Panc1 (cell line): ENCODE measurements around the gene ACCSL. TPM values are rescaled to one million over a fixed set of nuclear protein-coding genes. Genes with fewer than 3 reads are reported as not detected.

Experiments used
- ATAC-seq: fragments of 200-7000 bp; cut with Tn5 transposase; 2 replicates; pipeline ENCODE4 v1.9.1; 2020; ENCODE audit warnings: mild to moderate bottlenecking, moderate library complexity
- BruUV-seq: library from RNA; stranded (reverse); fragments of 400-500 nt; replicated peaks from 2 replicates; lab custom pipeline; 2021; lab: Mats Ljungman, UMichigan
- CTCF ChIA-PET: fragments of 300-600 bp; sonication (Branson Sonifier 250); formaldehyde crosslinking; loops from one replicate; lab custom pipeline; 2022; ENCODE audit warnings: antibody characterized with exemption; lab: Charles Lee
- POLR2A ChIA-PET: fragments of 300-600 bp; sonication (Branson Sonifier 250); formaldehyde crosslinking; loops from one replicate; lab custom pipeline; 2022; ENCODE audit warnings: antibody characterized with exemption; lab: Charles Lee
- DNase-seq: peaks from one replicate; pipeline ENCODE4 v3.0.0-alpha.2; 2010; ENCODE audit warnings: low read depth, low spot score
- H3K27ac ChIP-seq: 2 replicates; pipeline ENCODE4 v1.5.1; 2011; ENCODE audit warnings: mild to moderate bottlenecking, low read length, inconsistent platforms
- H3K27me3 ChIP-seq: fragments of 200-500 bp; sonication (Bioruptor generic); 2 replicates; pipeline ENCODE4 v1.6.0; 2014; ENCODE audit warnings: low read length, inconsistent platforms; ENCODE audit not compliant: control insufficient read depth, insufficient read depth
- H3K36me3 ChIP-seq: fragments of 200-500 bp; sonication (Bioruptor generic); 2 replicates; pipeline ENCODE4 v1.5.1; 2014; ENCODE audit warnings: inconsistent platforms, mild to moderate bottlenecking, low read length, moderate library complexity; ENCODE audit not compliant: control insufficient read depth, insufficient read depth
- H3K4me1 ChIP-seq: 2 replicates; pipeline ENCODE4 v1.5.1; 2011; ENCODE audit warnings: inconsistent platforms, mild to moderate bottlenecking, low read length, moderate library complexity; ENCODE audit not compliant: control insufficient read depth, insufficient read depth
- H3K4me3 ChIP-seq, 2 experiments: 2 replicates each; pipeline ENCODE4 v1.5.1; 2011 to 2012; ENCODE audit warnings: low read depth in 2 of 2, low read length in 2 of 2, mild to moderate bottlenecking in 2 of 2, inconsistent platforms in 1 of 2, moderate library complexity in 1 of 2
- H3K9me3 ChIP-seq: fragments of 200-500 bp; sonication (Bioruptor generic); 2 replicates; pipeline ENCODE4 v1.5.1; 2014; ENCODE audit warnings: low read depth, mild to moderate bottlenecking, inconsistent platforms, low read length, moderate library complexity; ENCODE audit not compliant: control insufficient read depth, insufficient read depth
- POLR2AphosphoS5 ChIP-seq: IDR thresholded peaks from 2 replicates; pipeline ENCODE4 v1.6.1; 2012; ENCODE audit warnings: mild to moderate bottlenecking, low read depth, low read length, moderate library complexity
- SIN3A ChIP-seq: IDR thresholded peaks from 2 replicates; pipeline ENCODE4 v1.6.1; 2012; ENCODE audit warnings: low read depth, mild to moderate bottlenecking, low read length, moderate library complexity, borderline replicate concordance; ENCODE audit not compliant: insufficient read depth
- TCF7L2 ChIP-seq: IDR thresholded peaks from 2 replicates; pipeline ENCODE4 v1.6.1; 2011; ENCODE audit warnings: mild to moderate bottlenecking, low read depth, low read length, inconsistent platforms
- in situ Hi-C: cut with HindIII; loops from 2 replicates; pipeline ENCODE4 v1.10.0; 2016; ENCODE audit warnings: low sequenced_read_pairs, low pct_unique_long_range_greater_than_20kb
- intact Hi-C: fragments of 100-400 bp; cut with micrococcal nuclease; formaldehyde crosslinking; loops from one replicate; pipeline ENCODE4 v1.10.0; 2022; ENCODE audit not compliant: unreplicated experiment
- total RNA-seq: library from RNA; stranded (reverse); gene quantifications from one replicate; pipeline ENCODE4 v1.2.1, GENCODE V29; 2021; ENCODE audit not compliant: unreplicated experiment
- TF ChIP-seq, protein P1 (sequence below): fragments of 450-650 bp; IDR thresholded peaks from 2 replicates; pipeline ENCODE4 v1.5.1; 2017; ENCODE audit warnings: mild to moderate bottlenecking
- TF ChIP-seq, protein P2 (sequence below), 2 experiments: IDR thresholded peaks; 2 replicates each; pipeline ENCODE4 v1.6.1; 2011 to 2012; ENCODE audit warnings: low read depth in 2 of 2, control low read depth in 1 of 2, low read length in 1 of 2, mild to moderate bottlenecking in 1 of 2, moderate library complexity in 1 of 2; ENCODE audit not compliant: insufficient read depth in 1 of 2

ACCSL gene
- total RNA-seq, 1 experiment from 2014 or later = not detected

- TF ChIP-seq SIN3A (no peak), POLR2AphosphoS5 (no peak), TCF7L2 (no peak)
- TF ChIP-seq, protein P1, sequence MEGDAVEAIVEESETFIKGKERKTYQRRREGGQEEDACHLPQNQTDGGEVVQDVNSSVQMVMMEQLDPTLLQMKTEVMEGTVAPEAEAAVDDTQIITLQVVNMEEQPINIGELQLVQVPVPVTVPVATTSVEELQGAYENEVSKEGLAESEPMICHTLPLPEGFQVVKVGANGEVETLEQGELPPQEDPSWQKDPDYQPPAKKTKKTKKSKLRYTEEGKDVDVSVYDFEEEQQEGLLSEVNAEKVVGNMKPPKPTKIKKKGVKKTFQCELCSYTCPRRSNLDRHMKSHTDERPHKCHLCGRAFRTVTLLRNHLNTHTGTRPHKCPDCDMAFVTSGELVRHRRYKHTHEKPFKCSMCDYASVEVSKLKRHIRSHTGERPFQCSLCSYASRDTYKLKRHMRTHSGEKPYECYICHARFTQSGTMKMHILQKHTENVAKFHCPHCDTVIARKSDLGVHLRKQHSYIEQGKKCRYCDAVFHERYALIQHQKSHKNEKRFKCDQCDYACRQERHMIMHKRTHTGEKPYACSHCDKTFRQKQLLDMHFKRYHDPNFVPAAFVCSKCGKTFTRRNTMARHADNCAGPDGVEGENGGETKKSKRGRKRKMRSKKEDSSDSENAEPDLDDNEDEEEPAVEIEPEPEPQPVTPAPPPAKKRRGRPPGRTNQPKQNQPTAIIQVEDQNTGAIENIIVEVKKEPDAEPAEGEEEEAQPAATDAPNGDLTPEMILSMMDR = no peak
- TF ChIP-seq, protein P2, sequence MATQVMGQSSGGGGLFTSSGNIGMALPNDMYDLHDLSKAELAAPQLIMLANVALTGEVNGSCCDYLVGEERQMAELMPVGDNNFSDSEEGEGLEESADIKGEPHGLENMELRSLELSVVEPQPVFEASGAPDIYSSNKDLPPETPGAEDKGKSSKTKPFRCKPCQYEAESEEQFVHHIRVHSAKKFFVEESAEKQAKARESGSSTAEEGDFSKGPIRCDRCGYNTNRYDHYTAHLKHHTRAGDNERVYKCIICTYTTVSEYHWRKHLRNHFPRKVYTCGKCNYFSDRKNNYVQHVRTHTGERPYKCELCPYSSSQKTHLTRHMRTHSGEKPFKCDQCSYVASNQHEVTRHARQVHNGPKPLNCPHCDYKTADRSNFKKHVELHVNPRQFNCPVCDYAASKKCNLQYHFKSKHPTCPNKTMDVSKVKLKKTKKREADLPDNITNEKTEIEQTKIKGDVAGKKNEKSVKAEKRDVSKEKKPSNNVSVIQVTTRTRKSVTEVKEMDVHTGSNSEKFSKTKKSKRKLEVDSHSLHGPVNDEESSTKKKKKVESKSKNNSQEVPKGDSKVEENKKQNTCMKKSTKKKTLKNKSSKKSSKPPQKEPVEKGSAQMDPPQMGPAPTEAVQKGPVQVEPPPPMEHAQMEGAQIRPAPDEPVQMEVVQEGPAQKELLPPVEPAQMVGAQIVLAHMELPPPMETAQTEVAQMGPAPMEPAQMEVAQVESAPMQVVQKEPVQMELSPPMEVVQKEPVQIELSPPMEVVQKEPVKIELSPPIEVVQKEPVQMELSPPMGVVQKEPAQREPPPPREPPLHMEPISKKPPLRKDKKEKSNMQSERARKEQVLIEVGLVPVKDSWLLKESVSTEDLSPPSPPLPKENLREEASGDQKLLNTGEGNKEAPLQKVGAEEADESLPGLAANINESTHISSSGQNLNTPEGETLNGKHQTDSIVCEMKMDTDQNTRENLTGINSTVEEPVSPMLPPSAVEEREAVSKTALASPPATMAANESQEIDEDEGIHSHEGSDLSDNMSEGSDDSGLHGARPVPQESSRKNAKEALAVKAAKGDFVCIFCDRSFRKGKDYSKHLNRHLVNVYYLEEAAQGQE (IDR thresholded peaks at IDR 0.05; ENCODE audit: insufficient read depth in 1 of 2, low read depth in 2 of 2, low read length in 1 of 2) = no peak
- in situ Hi-C loops = no loop called here
- POLR2A ChIA-PET = no interaction called here
- CTCF ChIA-PET = no interaction called here
- intact Hi-C loops = loop anchor here (10.0 kb wide), 1 partner anchor 86 kb away; the partner anchor contains the start of gene C11orf96
- no TSS peak for BruUV-seq
- no peak overlapping the region for H3K27ac ChIP-seq
- H3K9me3 ChIP-seq = no peaks in the 10 kb centered on the region
- ATAC-seq (no peak), DNase-seq (no peak)
- no peaks in the 10 kb centered on the region for H3K27me3 ChIP-seq
- H3K4me1 ChIP-seq = no peaks in the 10 kb centered on the region
- H3K36me3 ChIP-seq = no peaks in the 10 kb centered on the region
- H3K4me3 ChIP-seq = no peak overlapping the region
Observed at GRCh38 chr11:44030996-44031395, 16.8 kb upstream of the ACCSL start.

- H3K4me1 ChIP-seq = no peaks in the 10 kb centered on the region
- ATAC-seq (no peak), DNase-seq (no peak)
- H3K9me3 ChIP-seq = no peaks in the 10 kb centered on the region
- no peak overlapping the region for H3K4me3 ChIP-seq
- BruUV-seq = no TSS peak
- in situ Hi-C loops = no loop called here
- H3K27ac ChIP-seq = no peak overlapping the region
- POLR2A ChIA-PET = no interaction called here
- H3K36me3 ChIP-seq = no peaks in the 10 kb centered on the region
- TF ChIP-seq, protein P1 = no peak
- no peak for TF ChIP-seq SIN3A
- TF ChIP-seq TCF7L2 = no peak
- TF ChIP-seq, protein P2 (IDR thresholded peaks at IDR 0.05; ENCODE audit: insufficient read depth in 1 of 2, low read depth in 2 of 2, low read length in 1 of 2) = no peak
- no peak for TF ChIP-seq POLR2AphosphoS5
- intact Hi-C loops = loop anchor here (10.0 kb wide), 1 partner anchor 87 kb away; the partner anchor contains the start of gene C11orf96
- CTCF ChIA-PET = no interaction called here
- no peaks in the 10 kb centered on the region for H3K27me3 ChIP-seq
Observed at GRCh38 chr11:44031549-44031948, 16.2 kb upstream of the ACCSL start.
